ENCODE data around the gene DENND4B.
A peak's percentile ranks its signal among the peaks of the same experiment; 100 is the strongest.

Gene DENND4B

GRCh38 chr1:153946622-153947241 is at the start of gene DENND4B:
Gene DENND4B (minus strand): TSS chr1:153946718. CDS start chr1:153944374, 2,344 bp downstream.
- H3K4me3 ChIP-seq (ENCODE audit: low read depth, low read length): peak within 1 kb of the TSS; percentile 78
- no peak for DNase-seq (ENCODE audit: low read depth)
- peak; percentile 86 for TF ChIP-seq CTCF (IDR thresholded peaks at IDR 0.05; ENCODE audit: low read depth, low read length, missing control alignments)

GRCh38 chr1:153995640-153996039 is 49.1 kb upstream of the DENND4B start:
- TF ChIP-seq CTCF (IDR thresholded peaks at IDR 0.05; ENCODE audit: low read depth, low read length, missing control alignments): no peak
- no peak overlapping the region for H3K4me3 ChIP-seq (ENCODE audit: low read depth, low read length)
- DNase-seq (ENCODE audit: low read depth): no peak

DNA sequence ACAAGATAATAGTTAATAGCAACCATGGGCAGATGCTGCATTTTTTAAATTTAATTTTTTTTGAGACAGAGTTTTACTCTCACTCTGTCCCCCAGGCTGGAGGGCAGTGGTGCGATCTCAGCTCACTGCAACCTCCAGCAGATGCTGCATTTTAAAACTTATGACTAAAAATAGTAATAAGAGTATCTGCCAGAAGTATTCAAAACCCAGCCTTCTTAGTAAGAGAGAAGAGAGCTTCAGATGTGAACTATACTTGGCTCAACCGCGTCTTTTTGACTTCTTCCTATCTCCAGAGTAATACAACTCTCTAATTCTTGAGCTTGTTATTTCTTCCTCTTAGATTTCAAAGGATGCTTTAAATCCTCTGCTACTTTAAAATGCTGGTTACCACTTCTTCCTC is 48.7 kb upstream of the DENND4B start:
- TF ChIP-seq CTCF (IDR thresholded peaks at IDR 0.05; ENCODE audit: low read depth, low read length, missing control alignments): no peak
- H3K4me3 ChIP-seq (ENCODE audit: low read depth, low read length): no peak overlapping the region
- DNase-seq (ENCODE audit: low read depth): no peak

DNA sequence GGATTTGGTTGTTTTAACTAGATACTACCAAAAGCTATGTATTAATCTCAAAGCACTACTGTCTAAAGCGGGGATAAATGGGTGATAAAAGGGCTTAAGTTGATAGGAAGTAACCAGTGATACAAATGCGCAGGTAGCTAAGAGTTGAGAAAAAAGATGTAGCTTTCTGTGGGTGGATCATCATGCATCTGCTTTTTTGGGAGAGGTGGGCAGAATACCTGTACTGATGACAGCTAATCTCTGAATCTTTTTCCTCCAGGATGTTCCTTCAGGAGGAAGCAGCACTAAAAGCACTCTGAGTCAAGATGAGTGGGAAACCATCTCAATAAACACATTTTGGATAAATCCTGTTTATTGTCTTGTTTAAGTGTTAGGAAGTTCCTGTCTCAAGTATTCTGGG is 45.3 kb upstream of the DENND4B start:
- TF ChIP-seq CTCF (IDR thresholded peaks at IDR 0.05; ENCODE audit: low read depth, low read length, missing control alignments): no peak
- no peak for DNase-seq (ENCODE audit: low read depth)
- peak overlapping the region; percentile 76 for H3K4me3 ChIP-seq (ENCODE audit: low read depth, low read length)

GRCh38 chr1:153991151-153991630 is 44.7 kb upstream of the DENND4B start:
- DNase-seq (ENCODE audit: low read depth): no peak
- no peak for TF ChIP-seq CTCF (IDR thresholded peaks at IDR 0.05; ENCODE audit: low read depth, low read length, missing control alignments)
- peak overlapping the region; percentile 76 for H3K4me3 ChIP-seq (ENCODE audit: low read depth, low read length)

- peak within 1 kb of the TSS; percentile 76 for H3K4me3 ChIP-seq (ENCODE audit: low read depth, low read length)
- TF ChIP-seq CTCF (IDR thresholded peaks at IDR 0.05; ENCODE audit: low read depth, low read length, missing control alignments): no peak
- peak; percentile 98 for DNase-seq (ENCODE audit: low read depth)
Measured at GRCh38 chr1:153990468-153991150, 44.1 kb upstream of the DENND4B start, which contains the start of gene RPS27. Gene RPS27 (plus strand): TSS chr1:153990762. CDS start chr1:153990797, 35 bp downstream.

All from GM12864 (cell line).